ENCODE results near the gene SYTL5. TPM values are rescaled to one million over a fixed set of nuclear protein-coding genes. Genes with fewer than 3 reads are reported as not detected.

Gene SYTL5
- total RNA-seq, 1 donor from 2014 or later: 1.6 TPM

GRCh38 chrX:38055170-38055847 is 49.0 kb downstream of the SYTL5 start:
- TF ChIP-seq, protein P1, sequence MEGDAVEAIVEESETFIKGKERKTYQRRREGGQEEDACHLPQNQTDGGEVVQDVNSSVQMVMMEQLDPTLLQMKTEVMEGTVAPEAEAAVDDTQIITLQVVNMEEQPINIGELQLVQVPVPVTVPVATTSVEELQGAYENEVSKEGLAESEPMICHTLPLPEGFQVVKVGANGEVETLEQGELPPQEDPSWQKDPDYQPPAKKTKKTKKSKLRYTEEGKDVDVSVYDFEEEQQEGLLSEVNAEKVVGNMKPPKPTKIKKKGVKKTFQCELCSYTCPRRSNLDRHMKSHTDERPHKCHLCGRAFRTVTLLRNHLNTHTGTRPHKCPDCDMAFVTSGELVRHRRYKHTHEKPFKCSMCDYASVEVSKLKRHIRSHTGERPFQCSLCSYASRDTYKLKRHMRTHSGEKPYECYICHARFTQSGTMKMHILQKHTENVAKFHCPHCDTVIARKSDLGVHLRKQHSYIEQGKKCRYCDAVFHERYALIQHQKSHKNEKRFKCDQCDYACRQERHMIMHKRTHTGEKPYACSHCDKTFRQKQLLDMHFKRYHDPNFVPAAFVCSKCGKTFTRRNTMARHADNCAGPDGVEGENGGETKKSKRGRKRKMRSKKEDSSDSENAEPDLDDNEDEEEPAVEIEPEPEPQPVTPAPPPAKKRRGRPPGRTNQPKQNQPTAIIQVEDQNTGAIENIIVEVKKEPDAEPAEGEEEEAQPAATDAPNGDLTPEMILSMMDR (IDR thresholded peaks at IDR 0.05): no peak
- intact Hi-C loops (cut with DNase I): no loop called here
- no peaks in the 10 kb centered on the region for H3K36me3 ChIP-seq
- H3K9me3 ChIP-seq: no peaks in the 10 kb centered on the region
- no peak overlapping the region for H3K27ac ChIP-seq
- no peak for DNase-seq
- no peaks in the 10 kb centered on the region for H3K4me1 ChIP-seq
- no peak overlapping the region for H3K4me3 ChIP-seq
- no peak for ATAC-seq
- no peaks in the 10 kb centered on the region for H3K27me3 ChIP-seq (ENCODE audit: low read depth)

DNA sequence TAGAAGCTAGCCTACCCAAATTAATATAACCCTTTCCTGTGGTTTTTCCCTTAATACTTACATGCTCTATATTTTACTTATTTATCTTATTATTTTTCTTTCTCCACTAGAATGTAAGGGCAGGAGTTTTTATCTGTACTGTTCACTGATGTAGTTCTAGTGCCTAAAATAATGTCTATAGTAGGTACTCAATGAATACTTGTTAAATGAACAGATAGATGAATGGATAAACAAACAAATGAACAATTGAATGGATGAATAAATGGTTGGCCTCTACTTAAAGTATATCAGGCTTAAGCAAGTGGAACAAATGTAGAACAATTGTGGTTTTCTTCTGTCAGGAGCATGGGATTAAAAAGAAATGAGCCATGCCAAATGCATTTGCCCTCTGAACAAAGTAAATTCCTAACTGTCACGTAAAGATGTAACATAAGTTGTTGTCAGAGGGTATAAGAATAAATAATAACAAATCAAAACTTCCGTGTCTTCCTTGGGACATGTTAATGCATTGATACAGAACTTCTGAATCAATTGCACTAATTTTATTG is 54.1 kb downstream of the SYTL5 start:
- Histone ChIP-seq H3K27ac (no peak overlapping the region), H3K4me3 (no peak overlapping the region), H3K9me3 (no peaks in the 10 kb centered on the region), H3K4me1 (no peaks in the 10 kb centered on the region), H3K27me3 (ENCODE audit: low read depth) (no peaks in the 10 kb centered on the region), H3K36me3 (no peaks in the 10 kb centered on the region)
- intact Hi-C loops (cut with DNase I): no loop called here
- TF ChIP-seq, protein P1 (IDR thresholded peaks at IDR 0.05): no peak
- ATAC-seq (no peak), DNase-seq (no peak)

DNA sequence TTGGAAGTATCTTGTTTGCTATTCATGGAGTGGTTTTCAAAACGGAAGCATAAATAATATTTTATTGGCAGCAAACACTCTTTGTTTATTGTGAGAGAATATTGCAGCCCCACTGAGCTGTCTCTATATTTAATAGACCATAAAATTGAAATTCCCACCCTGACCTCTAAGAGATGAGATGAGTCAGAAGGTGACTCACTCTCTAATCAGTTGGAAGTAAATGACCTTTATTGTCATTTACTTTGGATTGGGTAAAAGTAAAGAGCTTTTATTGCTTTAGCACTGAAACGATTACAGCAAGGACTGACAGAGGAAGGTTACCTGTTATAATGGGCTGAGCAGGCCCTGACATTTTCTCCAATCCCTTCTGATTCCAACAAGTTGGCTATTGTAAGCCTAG is 55.0 kb downstream of the SYTL5 start:
- Histone ChIP-seq H3K4me1 (no peaks in the 10 kb centered on the region), H3K27me3 (ENCODE audit: low read depth) (no peaks in the 10 kb centered on the region), H3K27ac (no peak overlapping the region), H3K9me3 (no peaks in the 10 kb centered on the region), H3K4me3 (no peak overlapping the region), H3K36me3 (no peaks in the 10 kb centered on the region)
- ATAC-seq (no peak), DNase-seq (no peak)
- TF ChIP-seq, protein P1 (IDR thresholded peaks at IDR 0.05): no peak
- intact Hi-C loops (cut with DNase I): no loop called here

DNA sequence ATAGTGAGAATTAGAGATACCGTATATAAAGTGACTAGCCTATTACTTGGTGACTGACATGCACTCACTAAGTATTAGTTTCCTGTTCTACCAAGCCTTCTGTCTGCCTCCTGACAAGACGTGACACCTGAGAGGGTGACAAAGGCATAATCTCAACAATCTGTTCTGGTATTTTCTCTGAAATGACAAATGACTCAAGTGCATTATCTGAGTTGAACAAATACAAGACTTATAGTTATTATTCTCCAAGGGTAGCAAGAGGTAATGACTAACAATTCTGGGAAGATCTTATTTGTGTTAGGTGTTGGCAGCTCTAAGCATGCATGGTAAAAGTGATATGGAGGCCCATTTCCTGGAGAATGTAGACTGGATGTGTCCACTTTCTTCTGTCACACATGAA is 60.6 kb downstream of the SYTL5 start:
- intact Hi-C loops (cut with DNase I): no loop called here
- H3K4me1 ChIP-seq: no peaks in the 10 kb centered on the region

GRCh38 chrX:38069273-38069672 is 62.9 kb downstream of the SYTL5 start:
- Histone ChIP-seq H3K9me3 (no peaks in the 10 kb centered on the region), H3K4me3 (no peak overlapping the region), H3K27me3 (ENCODE audit: low read depth) (no peaks in the 10 kb centered on the region), H3K4me1 (no peaks in the 10 kb centered on the region), H3K36me3 (no peaks in the 10 kb centered on the region), H3K27ac (no peak overlapping the region)
- intact Hi-C loops (cut with DNase I): no loop called here
- TF ChIP-seq, protein P1 (IDR thresholded peaks at IDR 0.05): no peak
- ATAC-seq (no peak), DNase-seq (no peak)

More for the DNA sequence above, 60.6 kb downstream of the SYTL5 start:
- H3K27me3 ChIP-seq (ENCODE audit: low read depth): no peaks in the 10 kb centered on the region
- no peak overlapping the region for H3K4me3 ChIP-seq
- TF ChIP-seq, protein P1 (IDR thresholded peaks at IDR 0.05): no peak
- ATAC-seq: no peak
- H3K27ac ChIP-seq: no peak overlapping the region
- no peaks in the 10 kb centered on the region for H3K9me3 ChIP-seq
- no peaks in the 10 kb centered on the region for H3K36me3 ChIP-seq
- no peak for DNase-seq

Data from lower lobe of right lung (tissue), 2 donors.